AG04449 (cell line): Measurements from ENCODE around the gene HSPB7.

Experiments used
- CTCF ChIA-PET: fragments of 350-600 bp; formaldehyde crosslinking; extraction: SDS; loops from one replicate; lab custom pipeline; 2021; ENCODE audit warnings: antibody characterized with exemption; lab: Yijun Ruan, JAX
- POLR2A ChIA-PET: fragments of 400-600, 350-600 bp; formaldehyde crosslinking; extraction: SDS; loops from one replicate; lab custom pipeline; 2020; ENCODE audit warnings: antibody characterized with exemption, inconsistent platforms; lab: Yijun Ruan, JAX
- DNase-seq: peaks from one replicate; pipeline ENCODE4 v3.0.0-alpha.2; 2010; ENCODE audit warnings: low read depth, low spot score
- H3K4me3 ChIP-seq: 2 replicates; pipeline ENCODE4 v1.5.1; 2011; ENCODE audit warnings: low read depth, mild to moderate bottlenecking, control low read depth, low read length
- CTCF ChIP-seq: IDR thresholded peaks from one replicate; pipeline ENCODE4 v1.5.1; 2011; ENCODE audit warnings: mild to moderate bottlenecking, moderate library complexity, low read length, control low read depth, inconsistent platforms; ENCODE audit not compliant: insufficient read depth; ENCODE audit errors: missing control alignments

The HSPB7 gene

GRCh38 chr1:15998929-15999328, 18.9 kb downstream of the HSPB7 start:
- ChIA-PET CTCF (interaction anchor here (2.1 to 10.4 kb wide), 3 partner anchors 9 to 207 kb away, joined by 5 to 93 read pairs (median 22); partner anchors contain the start of gene SRARP), POLR2A (no interaction called here)
- H3K4me3 ChIP-seq: no peak overlapping the region
- no peak for DNase-seq
- no peak for TF ChIP-seq CTCF

DNA sequence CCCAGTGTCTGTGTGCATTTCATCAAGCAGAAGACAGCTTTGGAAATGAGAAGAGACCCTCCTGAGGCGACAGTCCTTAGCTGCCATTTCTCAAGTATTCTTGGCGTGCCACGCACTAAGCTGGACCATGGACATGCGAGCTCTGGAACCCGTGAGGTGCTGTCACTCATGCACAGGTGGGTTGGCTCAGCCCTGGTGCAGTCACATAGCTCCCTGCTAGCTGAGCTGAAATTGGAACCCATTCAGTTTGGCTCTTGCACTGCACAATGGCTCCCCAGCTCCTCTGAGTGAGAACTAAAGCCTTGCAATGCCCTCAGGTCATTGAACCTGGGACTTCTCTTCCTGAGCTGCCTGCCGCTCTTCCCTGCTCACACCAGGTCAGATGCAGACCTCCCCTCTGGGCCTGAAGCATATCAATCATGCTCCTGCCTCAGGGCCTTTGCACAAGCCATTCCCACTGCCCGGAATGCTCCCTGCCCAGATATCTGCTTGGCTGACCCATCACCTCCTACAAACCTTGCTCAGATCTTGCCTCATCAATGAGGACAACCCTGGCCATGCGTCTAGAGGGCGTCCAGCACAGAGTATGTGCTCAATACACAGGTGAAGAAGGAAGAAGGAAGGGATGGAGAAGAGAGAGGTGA, 20.1 kb downstream of the HSPB7 start:
- H3K4me3 ChIP-seq: no peak overlapping the region
- ChIA-PET CTCF (interaction anchor here (0.7 to 10.4 kb wide), 9 partner anchors 10 to 206 kb away, joined by 3 to 93 read pairs (median 5); partner anchors contain the start of gene SRARP), POLR2A (no interaction called here)
- DNase-seq: no peak
- TF ChIP-seq CTCF: no peak

GRCh38 chr1:15997076-15997585, 20.7 kb downstream of the HSPB7 start:
- no peak for DNase-seq
- H3K4me3 ChIP-seq: no peak overlapping the region
- ChIA-PET CTCF (interaction anchor here (0.7 to 10.4 kb wide), 9 partner anchors 10 to 206 kb away, joined by 3 to 93 read pairs (median 5); partner anchors contain the start of gene SRARP), POLR2A (no interaction called here)
- TF ChIP-seq CTCF: no peak

- POLR2A ChIA-PET: no interaction called here
- CTCF ChIA-PET: interaction anchor here (0.6 to 10.4 kb wide), 39 partner anchors 7 to 212 kb away, joined by 3 to 93 read pairs (median 5); partner anchors contain the start of genes HSPB7, SRARP, UQCRHL and ZBTB17
- no peak for DNase-seq
- no peak overlapping the region for H3K4me3 ChIP-seq
- TF ChIP-seq CTCF: peak; percentile 94
Measured at GRCh38 chr1:15994590-15995351, 23.1 kb downstream of the HSPB7 start.

DNA sequence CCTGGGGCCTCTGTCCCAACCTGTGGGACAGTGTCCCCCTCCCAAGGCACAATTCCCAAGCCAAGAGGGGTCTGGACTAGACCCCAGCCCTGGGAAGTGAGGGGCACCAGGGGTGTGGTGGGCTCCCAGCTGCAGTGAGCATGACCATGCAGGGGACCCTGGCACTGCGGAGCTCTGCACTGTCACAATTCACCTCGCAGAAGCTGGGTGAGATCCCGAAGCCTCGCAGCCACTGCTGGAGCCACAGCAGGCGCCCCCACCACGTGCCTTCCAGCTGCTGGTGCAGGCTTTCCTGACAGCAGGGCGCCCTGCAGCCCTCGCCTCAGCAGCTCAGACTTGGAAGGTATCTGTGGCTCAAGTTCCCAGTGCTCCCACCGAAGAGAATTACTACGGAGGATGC, 23.8 kb downstream of the HSPB7 start:
- POLR2A ChIA-PET: no interaction called here

More for the DNA sequence above, 23.8 kb downstream of the HSPB7 start:
- TF ChIP-seq CTCF: no peak
- DNase-seq: no peak
- CTCF ChIA-PET: interaction anchor here (0.7 to 10.4 kb wide), 29 partner anchors 8 to 208 kb away, joined by 3 to 93 read pairs (median 7); partner anchors contain the start of genes SRARP and ZBTB17
- H3K4me3 ChIP-seq: no peak overlapping the region
